Central memory CD4-positive, alpha-beta T cell (primary cell): ENCODE measurements around the gene LSM2.
"Not testable (repeated sequence)": the region's sequence is repeated elsewhere in the genome, so short reads cannot be mapped to it uniquely, and the experiment has no call there.

Experiments used
- DNase-seq: peaks from one replicate; pipeline ENCODE4 v3.0.0; 2022
- total RNA-seq, 3 experiments: gene quantifications; one replicate each; lab custom pipeline; 2026; lab: John Stamatoyannopoulos, UW

Gene LSM2
- 8.1 to 54.1 (median 15.2) reads per million in 3 experiments for total RNA-seq

DNA sequence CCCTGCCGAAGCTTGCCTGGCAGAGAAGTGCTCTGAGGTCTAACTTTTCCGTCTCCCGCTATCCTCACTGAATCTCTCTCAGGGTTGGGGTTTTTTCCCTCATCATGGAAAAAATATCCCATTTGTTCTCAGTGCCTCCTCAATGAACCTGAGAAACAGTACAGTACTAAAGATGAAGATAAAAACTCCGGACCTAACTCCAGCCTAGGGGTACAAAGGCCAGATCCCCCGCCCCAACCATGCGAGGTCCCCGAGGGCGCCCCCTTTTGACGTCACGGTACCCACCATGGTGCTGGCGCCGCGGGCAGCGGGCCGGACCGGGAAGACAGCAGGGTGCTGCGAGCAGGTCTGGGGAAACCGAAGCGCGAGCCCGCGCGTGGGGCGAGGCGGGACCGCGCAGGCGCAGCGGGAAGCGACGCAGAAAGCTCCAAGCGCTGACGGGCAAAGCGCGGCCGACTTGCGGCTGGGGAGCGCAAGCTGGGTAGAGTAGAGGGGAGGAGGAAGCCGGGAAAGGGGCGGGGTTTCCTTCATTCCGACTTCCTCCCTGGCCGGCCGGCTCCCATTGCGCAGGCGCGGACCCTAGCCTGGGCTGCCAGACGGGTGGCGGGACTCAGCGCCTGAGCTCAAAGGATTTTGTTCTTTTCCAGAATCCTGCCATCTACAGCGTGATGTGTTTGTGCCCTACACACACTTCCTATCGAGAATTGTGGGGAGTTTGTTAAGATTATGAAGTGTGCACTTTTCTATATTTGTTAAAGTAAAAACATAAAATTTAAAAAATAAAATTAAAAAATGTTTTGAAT is at the start of gene LSM2:
LSM2 (minus strand) TSS at position 497 of the 803 bp plus-strand sequence; CDS start at position 288, 209 bp downstream.
- DNase-seq = peak; percentile 98

DNA sequence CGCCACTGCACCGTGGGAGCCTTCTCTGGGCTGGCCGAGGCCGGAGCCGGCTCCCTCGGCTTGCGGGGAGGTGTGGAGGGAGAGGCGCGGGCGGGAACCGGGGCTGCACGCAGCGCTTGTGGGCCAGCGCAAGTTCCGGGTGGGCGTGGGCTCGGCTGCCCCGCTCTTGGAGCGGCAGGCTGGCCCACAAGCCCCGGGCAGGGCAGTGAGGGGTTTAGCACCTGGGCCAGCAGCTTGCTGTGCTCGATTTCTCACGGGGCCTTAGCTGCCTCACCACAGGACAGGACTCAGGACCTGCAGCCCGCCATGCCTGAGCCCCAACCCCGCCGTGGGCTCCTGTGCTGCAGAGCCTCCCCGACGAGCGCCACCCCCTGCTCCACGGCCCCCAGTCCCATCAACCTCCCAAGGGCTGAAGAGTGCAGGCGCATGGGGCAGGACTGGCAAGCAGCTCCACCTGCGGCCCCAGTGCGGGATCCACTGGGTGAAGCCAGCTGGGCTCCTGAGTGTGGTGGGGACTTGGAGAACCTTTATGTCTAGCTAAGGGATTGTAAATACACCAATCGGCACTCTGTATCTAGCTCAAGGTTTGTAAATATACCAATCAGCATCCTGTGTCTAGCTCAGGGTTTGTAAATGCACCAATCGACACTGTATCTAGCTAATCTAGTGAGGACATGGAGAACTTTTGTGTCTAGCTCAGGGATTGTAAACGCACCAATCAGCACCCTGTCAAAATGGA is 45.4 kb upstream of the LSM2 start:
- not testable (repeated sequence) for DNase-seq

DNA sequence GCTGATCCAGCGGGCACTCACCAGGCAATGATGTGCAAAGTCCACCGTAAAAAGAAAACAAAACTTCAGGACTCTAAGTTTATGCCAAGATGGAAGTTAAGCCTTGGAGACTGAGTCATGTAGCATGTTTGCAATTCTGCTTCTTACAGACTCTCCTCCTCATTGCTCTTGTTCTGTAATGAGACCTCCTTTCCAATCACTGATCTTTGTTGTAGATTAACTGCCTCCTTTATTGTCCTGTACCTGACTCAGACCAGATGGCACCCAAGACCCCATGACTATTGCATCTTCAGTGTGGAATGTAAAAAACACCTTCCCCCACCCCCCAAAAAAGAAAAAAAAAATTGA is 44.7 kb upstream of the LSM2 start:
- no peak for DNase-seq

DNA sequence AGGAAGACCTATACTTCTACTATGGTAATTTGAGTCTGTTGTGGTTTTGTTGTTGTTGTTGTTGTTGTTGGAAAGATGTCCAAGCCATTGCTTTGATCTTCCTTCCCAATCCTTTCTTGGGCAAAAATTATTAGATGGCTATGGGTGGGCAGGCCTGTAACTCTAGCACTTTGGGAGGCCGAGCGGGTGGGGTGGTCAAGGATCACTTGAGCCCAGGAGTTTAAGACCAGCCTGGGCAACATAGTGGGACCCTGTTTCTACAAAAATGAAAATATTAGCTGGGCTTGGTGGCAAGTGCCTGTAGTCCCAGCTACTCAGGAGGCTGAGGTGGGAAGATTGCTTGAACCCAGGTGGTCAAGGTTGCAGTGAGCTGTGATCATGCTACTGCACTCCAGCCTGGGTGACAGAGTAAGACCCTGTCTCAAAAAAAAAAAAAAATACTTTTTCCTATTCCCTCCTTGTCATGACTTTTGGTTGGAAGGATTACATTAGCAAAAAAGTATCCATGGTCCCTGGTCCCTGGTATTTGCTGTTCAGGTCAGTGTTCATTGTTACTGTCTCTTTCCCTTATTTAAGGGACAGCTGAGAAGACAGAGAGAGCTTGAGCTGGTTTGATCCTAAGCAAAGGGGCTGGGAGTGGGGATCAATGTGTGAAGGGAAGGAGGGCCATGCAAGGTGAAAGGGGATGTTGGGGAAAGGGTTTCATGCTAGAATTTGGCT is 44.2 kb upstream of the LSM2 start:
- DNase-seq = no peak

DNA sequence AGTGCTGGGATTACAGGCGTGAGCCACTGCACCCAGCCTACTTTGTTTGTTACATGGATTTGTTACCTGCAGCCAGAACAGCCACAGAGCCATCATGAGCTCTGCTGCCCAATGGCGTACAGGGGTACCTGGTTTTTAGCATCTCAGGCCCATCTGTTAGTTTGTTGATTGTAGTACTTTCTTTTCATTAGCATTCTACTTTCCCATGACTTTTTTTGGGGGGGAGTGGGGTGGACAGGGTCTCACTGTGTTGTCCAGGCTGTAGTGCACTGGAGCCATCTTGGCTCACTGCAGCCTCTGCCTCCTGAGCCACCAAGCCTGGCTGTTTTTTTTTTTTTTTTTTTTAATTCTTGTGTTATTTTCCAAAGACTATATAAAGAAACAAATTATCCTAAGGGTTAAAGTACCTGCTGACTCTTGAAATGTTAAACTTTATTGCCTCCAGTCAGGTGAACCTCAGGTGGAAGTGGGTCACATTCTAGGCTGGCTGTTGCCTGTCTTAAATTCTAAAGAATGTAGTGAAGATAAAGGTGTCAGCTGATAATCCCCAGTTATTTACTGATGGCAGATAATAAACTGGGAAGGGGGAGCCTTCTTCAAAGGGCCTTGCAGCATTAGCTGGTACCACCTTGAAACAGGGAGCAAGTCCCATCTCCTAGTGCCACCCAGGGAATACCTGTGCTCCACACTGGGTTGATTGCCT is 40.7 kb upstream of the LSM2 start:
- no peak for DNase-seq

DNA sequence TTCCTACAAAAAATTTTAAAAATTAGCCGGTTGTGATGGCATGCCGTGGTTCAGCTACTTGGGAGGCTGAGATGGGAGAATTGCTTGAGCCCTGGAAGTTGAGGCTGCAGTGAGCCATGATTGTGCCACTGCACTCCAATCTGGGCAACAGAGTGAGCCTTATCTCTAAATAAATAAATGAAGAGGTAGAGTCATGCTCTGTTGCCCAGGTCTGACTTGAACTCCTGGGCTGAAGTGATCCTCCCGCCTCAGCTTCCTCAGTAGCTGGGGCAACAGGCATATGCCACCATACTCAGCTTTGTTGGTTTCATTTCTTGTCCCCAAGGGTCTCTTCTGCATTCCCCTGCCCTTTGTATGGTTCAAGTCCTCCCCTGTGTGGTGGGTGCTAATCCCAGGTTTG is 37.7 kb upstream of the LSM2 start:
- DNase-seq = no peak

DNA sequence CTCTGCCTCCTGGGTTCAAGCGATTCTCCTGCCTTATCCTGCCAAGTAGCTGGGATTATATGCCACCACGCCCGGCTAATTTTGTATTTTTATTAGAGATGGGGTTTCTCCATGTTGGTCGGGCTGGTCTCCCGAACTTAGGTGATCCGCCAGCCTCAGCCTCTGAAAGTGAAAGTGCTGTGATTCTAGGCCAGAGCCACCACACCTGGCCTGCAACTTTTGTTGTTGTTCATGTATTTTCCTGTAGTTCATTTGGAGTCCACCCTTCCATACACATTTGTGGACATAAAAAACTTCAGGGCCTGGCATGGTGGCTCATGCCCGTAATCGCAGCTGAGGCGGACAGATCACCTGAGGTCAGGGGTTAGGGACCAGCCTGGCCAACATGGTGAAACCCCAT is 35.3 kb upstream of the LSM2 start:
- DNase-seq = no peak

DNA sequence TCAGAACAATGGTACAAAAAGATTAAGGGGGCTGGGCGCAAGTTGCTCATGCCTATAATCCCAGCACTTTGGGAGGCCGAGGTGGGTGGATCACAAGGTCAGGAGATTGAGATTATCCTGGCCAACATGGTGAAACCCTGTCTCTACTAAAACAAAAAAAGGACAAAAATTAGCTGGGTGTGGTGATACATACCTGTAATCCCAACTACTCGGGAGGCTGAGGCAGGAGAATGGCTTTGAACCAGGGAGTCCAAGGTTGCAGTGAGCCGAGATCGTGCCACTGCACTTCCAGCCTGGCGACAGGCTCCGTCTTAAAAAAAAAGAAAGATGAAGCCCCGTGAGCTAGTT is 33.0 kb upstream of the LSM2 start:
- not testable (repeated sequence) for DNase-seq

DNA sequence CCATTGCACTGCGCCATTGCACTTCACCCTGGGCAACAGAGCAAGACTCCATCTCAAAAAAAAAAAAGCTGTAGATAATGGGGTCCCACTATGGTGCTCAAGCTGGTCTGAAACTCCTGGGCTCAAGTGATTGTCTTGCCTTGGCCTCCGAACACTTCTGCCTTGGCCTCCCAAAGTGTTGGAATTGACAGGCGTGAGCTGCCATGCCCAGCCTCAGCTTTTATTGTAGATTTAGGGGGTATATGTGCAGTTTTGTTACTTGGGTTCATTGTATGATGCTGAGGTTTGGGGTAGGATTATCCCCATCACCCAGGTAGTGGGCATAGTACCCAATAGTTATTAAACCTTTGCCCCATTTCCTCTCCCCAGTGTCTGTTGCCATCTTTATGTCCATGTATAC is 32.2 kb upstream of the LSM2 start:
- no peak for DNase-seq

DNA sequence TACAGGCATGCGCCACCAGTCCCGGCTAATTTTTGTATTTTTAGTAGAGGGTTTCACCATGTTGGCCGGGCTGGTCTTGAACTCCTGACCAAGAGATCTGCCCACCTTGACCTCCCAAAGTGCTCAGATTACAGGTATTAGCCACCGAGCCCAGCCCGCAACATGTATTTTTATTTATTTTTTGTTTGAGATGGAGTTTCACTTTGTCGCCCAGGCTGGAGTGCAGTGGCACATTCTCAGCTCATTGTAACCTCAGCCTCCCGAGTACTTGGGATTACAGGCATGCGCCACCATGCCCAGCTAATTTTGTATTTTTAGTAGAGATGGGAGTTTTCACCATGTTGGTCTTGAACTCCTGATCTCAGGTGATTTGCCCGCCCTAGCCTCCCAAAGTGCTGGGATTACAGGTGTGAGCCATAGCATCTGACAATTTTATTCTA is 31.4 kb upstream of the LSM2 start:
- not testable (repeated sequence) for DNase-seq

DNA sequence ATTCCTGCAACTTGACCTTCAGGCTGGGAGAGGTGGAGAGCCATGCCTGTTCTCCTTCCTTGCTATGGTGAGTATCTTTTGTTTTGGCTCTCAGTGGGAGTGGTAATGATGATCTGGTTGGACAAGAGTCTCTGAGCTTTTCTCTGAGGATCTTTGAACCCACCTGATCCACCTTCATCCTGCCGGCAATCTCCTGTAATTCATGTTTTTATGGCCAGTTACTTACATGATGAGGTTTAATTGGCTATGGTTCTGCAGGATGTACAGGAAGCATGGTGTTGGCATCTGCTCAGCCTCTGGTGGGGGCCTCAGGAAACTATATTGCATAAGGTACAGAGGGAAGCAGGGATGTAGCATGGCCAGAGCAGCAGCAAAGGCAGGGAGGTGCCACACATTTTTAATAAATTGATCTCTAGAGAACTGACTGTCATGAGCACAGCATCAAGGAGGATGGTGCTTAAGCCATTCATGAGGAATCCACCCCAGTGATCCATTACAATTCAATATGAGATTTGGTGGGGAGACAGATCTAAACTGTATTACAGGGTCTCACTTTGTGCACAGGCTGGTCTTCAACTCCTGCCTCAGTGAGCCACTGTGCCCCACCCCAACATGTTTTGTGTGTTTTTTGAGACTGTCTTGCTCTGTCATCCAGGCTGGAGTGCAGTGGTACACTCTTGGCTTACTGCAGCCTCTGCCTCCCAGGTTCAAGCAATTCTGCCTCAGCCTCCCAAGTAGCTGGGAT is 30.8 kb upstream of the LSM2 start:
- DNase-seq = no peak

DNA sequence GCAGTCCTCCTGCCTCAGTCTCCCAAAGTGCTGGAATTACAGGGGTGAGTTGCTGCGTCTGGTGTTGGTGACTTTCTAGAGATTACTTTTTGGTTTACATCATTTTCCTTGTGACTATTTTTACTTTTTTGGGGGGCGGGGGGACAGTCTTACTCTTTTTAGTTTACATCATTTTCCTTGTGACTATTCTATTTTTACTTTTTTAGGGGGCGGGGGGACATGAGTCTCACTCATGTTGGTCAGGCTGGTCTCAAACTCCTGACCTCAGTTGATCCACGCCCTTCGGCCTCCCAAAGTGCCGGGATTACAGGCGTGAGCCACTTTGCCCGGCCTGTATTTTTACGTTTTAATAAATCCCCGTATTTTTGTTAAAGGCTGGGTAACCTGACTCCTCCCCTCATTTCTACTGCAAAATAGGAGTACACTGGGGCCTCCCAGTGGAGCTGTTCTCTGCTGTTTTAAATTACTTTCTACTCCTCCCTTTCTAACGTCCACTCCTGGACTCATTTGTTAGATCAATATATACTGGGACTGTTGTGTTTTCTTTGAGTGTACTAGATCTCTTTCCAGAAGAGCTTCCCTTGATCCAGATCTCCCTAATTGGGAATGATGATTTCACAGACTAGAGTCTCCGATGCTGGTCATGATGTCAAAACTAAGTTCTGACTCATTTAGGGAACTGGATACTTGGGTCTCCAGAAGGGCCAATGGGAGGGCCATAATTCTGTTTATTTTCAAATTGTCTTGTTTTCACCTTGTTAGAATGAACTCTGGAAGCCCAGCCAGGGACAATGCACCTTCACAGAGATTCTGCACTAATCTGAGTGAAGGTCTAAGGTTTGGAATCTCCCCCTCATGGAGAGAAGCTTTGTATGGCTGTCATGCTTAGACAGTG is 30.0 kb upstream of the LSM2 start:
- peak; percentile 25 for DNase-seq

DNA sequence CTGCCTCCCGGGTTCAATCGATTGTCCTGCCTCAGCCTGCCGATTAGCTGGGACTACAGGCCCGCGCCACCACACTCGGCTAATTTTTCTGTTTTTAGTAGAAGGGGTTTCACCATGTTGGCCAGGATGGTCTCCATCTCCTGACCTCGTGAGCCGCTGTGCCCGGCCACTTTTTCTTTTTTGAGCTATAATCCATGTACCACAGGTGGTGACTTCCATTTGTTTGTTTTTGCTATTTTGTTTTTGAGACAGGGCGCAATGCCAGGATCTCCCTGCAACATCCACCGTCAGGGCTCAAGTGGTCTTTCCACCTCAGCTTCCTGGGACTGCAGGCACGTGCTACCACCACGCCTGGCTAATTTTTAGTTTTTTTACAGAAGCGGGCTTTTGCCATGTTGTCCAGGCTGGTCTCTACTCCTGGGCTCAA is 29.3 kb upstream of the LSM2 start:
- no peak for DNase-seq

DNA sequence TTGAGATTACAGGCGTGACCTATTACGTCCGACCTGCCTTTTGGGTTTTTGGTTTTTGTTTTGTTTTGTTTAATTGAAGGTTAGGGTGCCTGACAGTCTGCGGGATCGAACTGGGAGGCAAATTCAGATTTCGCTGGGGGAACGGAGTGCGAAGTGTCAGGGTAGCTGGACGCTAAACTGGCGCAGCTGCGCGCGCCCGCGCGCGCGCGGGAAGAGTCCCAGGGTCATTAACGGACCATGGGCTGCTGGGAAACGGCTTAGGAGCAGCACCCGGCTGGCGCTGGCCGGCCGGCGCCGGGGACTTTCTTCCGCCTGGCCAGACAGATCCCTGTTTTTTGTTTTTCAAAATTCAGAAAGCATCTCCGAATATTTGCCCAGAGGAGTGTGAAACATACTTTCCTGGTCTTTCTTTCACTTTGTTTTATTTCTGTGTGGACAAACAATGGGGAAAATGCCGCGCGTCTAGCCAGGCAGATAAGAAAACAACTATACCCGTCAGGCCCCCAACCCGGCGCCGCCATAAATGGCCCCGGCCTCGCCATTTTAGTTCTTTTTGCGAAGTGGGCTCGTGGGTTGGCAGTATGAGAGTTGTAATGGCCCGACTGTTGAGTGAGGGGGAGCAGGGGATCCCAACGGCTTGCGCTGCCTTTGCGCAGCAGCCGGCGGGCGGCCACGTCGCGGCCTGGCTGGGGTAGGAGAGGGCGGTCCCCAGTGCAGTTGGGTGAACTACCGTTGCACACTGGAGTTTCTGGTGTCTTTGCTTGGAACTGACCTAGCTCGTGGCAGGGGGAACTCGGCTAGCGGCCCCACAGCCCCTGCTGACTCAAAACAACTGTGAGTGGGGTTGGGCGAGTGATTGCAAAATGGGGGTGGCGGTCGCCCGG is 27.8 kb upstream of the LSM2 start:
- DNase-seq = peak; percentile 77

DNA sequence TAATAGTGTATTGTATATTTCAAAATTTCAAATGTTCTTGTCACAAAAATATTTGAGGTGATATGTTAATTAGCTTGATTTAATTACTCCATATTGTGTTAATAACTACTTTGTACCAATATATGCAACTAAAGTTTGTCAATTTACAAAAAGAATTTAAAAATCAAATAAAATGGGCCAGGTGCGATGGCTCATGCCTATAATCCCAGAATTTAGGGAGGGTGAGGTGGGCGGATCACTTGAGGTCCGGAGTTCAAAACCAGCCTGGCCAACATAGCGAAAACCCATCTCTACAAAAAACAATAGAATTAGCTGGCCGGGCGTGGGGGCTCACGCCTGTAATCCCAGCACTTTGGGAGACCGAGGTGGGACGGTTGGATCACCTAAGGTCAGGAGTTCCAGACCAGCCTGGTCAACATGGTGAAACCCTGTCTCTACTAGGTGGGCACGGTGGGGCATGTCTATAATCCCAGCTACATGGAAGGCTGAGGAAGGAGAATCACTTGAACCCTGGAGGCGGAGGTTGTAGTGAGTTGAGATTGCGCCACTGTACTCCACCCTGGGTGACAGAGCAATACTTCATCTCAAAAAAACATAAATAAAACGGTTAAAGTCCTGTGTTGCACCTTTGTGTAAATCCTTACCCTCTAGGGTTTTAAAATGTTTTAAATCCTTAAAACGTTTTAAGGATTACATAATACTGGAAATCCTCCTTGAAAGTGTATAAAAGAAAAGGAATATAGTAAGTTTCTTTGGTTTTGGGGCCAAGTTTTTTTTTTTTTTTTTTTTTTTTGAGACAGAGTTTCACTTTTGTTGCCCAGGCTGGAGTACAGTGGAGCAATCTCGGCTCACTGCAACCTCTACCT is 24.8 kb upstream of the LSM2 start:
- DNase-seq = no peak

DNA sequence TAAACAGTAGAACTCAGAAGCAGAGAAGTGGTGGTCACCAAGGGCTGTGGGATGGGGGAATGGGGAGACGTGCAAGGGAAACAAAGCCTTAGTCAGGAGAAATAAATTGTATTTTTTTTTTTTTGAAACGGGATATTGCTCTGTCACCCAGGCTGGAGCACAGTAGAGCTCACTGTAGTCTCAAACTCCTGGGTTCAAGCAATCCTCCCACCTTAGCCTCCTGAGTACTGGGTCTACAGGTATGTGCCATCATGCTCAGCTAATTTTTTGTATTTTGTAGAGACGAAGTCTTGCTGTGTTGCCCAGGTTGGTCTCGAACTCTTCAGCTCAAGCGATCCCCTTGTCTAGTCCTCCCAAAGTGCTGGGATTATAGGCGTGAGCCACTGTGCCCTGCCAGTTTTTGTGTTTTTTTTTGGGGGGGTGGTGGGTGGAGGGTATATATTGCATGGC is 24.1 kb upstream of the LSM2 start:
- DNase-seq = no peak

DNA sequence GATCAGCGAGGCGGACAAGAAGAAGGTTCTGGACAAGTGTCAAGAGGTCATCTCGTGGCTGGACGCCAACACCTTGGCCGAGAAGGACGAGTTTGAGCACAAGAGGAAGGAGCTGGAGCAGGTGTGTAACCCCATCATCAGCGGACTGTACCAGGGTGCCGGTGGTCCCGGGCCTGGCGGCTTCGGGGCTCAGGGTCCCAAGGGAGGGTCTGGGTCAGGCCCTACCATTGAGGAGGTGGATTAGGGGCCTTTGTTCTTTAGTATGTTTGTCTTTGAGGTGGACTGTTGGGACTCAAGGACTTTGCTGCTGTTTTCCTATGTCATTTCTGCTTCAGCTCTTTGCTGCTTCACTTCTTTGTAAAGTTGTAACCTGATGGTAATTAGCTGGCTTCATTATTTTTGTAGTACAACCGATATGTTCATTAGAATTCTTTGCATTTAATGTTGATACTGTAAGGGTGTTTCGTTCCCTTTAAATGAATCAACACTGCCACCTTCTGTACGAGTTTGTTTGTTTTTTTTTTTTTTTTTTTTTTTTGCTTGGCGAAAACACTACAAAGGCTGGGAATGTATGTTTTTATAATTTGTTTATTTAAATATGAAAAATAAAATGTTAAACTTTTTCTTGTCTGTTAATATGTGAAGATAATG is 23.0 kb upstream of the LSM2 start:
- peak; percentile 60 for DNase-seq
